Colonic mucosa (tissue), 4 donors: ENCODE measurements around the gene CCRL2. TPM values are rescaled to one million over a fixed set of nuclear protein-coding genes. Genes with fewer than 3 reads are reported as not detected.
"Not testable (repeated sequence)": the region's sequence is repeated elsewhere in the genome, so short reads cannot be mapped to it uniquely, and the experiment has no call there.

Source experiments
- DNase-seq: peaks from one replicate; pipeline ENCODE4 v3.0.0-alpha.2; 2020
- H3K27ac ChIP-seq: fragments of 200-600 bp; one replicate; pipeline ENCODE4 v1.8.0; 2021
- H3K27me3 ChIP-seq: fragments of 200-600 bp; one replicate; pipeline ENCODE4 v1.8.0; 2021
- H3K36me3 ChIP-seq: fragments of 200-600 bp; one replicate; pipeline ENCODE4 v1.8.0; 2021
- H3K4me1 ChIP-seq: fragments of 200-600 bp; one replicate; pipeline ENCODE4 v1.8.0; 2021; ENCODE audit warnings: mild to moderate bottlenecking
- H3K4me3 ChIP-seq: fragments of 200-600 bp; one replicate; pipeline ENCODE4 v1.8.0; 2021
- H3K9ac ChIP-seq, 2 donors: one replicate each; pipeline ENCODE4 v1.7.0; 2013; ENCODE audit warnings: control low read depth in 2 of 2, low read depth in 2 of 2, low read length in 2 of 2
- H3K9me3 ChIP-seq: fragments of 200-600 bp; one replicate; pipeline ENCODE4 v1.8.0; 2021
- intact Hi-C: fragments of 100-400 bp; cut with DNase I; formaldehyde crosslinking; loops from one replicate; pipeline ENCODE4 v1.14.1; 2022
- total RNA-seq, 2 donors: library from RNA; stranded (reverse); fragmentation: NEBNext Ultra II Directional in 1 of 2; extraction: Animal tissue kit (Norgen Biotek cat#: 25700) in 1 of 2; gene quantifications; one replicate each; pipeline ENCODE4 v1.2.1, GENCODE V29; 2021
- TF ChIP-seq, protein P1 (sequence below): fragments of 200-600 bp; IDR thresholded peaks from one replicate; pipeline ENCODE4 v1.8.0; 2022; ENCODE audit warnings: antibody characterized with exemption, mild to moderate bottlenecking
- donor health status: healthy.
- donor health status: DM: no; HTN: no; CAD: no.
- donor health status: DM: no; HTN: no; CAD: no.

Gene CCRL2
- total RNA-seq, 2 donors from 2014 or later: 10.9 to 17.6 TPM

DNA sequence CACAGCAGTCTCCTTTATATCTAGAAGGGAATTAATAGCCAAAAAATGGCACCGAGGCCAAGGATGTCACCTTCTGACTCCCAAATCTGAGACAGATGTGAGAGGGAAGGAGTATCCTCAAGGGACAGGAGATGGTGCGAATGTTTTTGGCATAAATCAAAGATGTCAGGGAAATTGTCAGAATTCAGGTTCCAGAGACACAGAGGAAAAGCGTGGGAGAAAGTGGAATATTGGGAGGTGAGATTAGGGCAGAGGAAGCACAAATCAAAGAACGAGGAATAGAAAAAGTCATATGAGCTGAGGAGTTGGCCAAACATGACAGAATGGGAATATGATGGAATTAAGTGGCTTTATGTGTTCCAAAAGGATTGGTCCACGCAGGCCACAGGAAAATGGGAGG is 6.2 kb upstream of the CCRL2 start:
- no peak overlapping the region for H3K9ac ChIP-seq
- TF ChIP-seq, protein P1, sequence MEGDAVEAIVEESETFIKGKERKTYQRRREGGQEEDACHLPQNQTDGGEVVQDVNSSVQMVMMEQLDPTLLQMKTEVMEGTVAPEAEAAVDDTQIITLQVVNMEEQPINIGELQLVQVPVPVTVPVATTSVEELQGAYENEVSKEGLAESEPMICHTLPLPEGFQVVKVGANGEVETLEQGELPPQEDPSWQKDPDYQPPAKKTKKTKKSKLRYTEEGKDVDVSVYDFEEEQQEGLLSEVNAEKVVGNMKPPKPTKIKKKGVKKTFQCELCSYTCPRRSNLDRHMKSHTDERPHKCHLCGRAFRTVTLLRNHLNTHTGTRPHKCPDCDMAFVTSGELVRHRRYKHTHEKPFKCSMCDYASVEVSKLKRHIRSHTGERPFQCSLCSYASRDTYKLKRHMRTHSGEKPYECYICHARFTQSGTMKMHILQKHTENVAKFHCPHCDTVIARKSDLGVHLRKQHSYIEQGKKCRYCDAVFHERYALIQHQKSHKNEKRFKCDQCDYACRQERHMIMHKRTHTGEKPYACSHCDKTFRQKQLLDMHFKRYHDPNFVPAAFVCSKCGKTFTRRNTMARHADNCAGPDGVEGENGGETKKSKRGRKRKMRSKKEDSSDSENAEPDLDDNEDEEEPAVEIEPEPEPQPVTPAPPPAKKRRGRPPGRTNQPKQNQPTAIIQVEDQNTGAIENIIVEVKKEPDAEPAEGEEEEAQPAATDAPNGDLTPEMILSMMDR: no peak
- H3K27me3 ChIP-seq: no peaks in the 10 kb centered on the region
- intact Hi-C loops: no loop called here
- no peaks in the 10 kb centered on the region for H3K36me3 ChIP-seq
- H3K4me3 ChIP-seq: no peak overlapping the region
- no peaks in the 10 kb centered on the region for H3K9me3 ChIP-seq
- no peak for DNase-seq
- no peak overlapping the region for H3K27ac ChIP-seq
- no peaks in the 10 kb centered on the region for H3K4me1 ChIP-seq

DNA sequence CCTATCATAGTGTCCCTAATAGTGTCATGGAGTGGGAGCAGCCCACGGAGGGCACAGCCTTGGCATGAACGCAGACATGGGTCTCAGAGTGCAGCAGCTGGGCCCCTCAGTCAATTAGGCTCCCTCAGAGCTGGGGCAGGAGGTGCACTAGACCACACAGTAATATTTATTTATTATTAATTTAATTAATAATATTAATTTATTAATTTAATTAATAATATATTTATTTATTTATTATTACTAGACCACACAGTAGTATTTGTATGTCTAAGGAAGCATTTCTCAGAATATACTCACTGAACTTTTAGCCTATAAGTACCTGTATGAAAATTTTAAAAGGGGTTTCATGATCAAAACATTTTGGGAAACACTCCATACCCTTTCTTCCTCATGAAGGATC is 5.5 kb upstream of the CCRL2 start:
- intact Hi-C loops: no loop called here
- Histone ChIP-seq H3K4me1 (peaks cover 2% of the 10 kb centered on the region), H3K9ac (no peak overlapping the region), H3K4me3 (no peak overlapping the region), H3K36me3 (no peaks in the 10 kb centered on the region), H3K9me3 (no peaks in the 10 kb centered on the region), H3K27ac (no peak overlapping the region), H3K27me3 (no peaks in the 10 kb centered on the region)
- DNase-seq: no peak
- TF ChIP-seq, protein P1: no peak

DNA sequence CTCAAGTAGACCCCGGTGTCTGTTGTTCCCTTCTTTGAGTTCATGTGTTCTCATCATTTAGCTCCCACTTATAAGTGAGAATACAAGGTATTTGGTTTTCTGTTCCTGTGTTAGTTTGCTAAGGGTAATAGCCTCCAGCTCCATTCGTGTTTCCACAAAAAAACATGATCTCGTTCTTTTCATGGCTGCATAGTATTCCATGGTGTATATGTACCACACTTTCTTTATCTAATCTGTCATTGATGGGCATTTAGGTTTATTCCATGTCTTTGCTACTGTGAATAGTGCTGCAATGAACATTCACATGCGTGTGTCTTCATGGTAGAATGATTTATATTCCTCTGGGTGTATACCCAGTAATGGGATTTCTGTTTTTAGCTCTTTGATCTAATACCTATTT is 4.2 kb upstream of the CCRL2 start:
- H3K4me3 ChIP-seq, H3K36me3 ChIP-seq, H3K27me3 ChIP-seq, intact Hi-C loops, H3K9ac ChIP-seq, H3K4me1 ChIP-seq, DNase-seq, H3K9me3 ChIP-seq, H3K27ac ChIP-seq: not testable (repeated sequence)

DNA sequence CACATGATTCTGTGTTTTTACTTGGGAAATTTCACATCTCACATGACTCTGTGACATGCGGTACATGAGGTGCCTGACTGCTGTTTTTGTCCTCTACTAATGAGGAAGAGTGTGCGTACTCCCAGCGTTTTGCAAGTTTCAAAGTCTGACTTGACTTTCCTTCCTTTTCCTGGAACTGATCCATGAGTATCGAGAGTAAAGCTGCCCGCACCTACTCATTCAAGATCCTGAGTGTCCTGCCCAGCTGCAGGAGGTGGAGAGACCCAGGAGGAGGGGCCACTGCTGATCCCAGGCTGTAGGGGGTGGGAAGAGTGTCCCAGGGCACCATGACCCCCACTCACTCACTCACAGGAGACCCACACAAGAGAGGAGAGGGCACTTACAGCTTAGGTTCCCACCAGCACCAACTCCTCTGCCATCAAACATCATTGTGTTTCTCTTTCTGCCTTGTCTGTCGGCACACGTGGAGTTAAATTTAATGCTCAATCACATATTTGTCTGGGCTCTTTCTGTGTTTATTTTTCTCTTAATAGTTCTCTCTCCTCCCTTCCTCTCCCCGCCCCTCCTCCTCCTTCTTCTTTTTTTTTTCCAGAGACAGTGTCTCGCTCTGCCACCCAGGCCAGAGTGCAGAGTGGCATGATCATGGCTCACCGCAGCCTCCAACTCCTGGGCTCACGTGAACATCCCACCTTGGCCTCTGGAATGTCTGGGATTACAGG is 1.6 kb upstream of the CCRL2 start:
- no peaks in the 10 kb centered on the region for H3K9me3 ChIP-seq
- peak overlapping the region; percentile 88 for H3K27ac ChIP-seq
- peak overlapping the region in 1 of 2 donors; percentile 82 for H3K9ac ChIP-seq
- TF ChIP-seq, protein P1: no peak
- H3K4me3 ChIP-seq: peak overlapping the region; percentile 10
- DNase-seq: peak; percentile 82
- peaks cover 3% of the 10 kb centered on the region for H3K4me1 ChIP-seq
- no peaks in the 10 kb centered on the region for H3K27me3 ChIP-seq
- intact Hi-C loops: no loop called here
- H3K36me3 ChIP-seq: no peaks in the 10 kb centered on the region

DNA sequence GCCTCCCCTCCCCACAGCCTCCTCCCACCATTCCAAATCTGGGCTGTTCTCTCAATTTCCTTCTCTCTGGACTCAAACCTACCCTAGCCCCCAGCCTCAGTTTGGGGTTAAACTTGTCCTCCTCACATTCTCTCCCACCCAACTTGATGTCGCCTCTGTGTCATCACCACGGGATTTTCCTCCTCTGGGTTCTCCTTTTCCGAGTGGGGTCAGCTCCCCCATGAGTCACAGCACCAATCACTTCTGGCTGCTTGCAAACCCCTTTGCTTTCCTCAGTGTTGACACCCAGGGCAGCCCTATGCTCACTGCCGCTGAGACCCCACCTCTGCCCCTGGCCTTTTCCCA is 644 bp upstream of the CCRL2 start:
- Histone ChIP-seq H3K9me3 (no peaks in the 10 kb centered on the region), H3K36me3 (no peaks in the 10 kb centered on the region), H3K9ac (peak overlapping the region; percentile 38 to 82), H3K4me1 (peaks cover 3% of the 10 kb centered on the region), H3K27me3 (no peaks in the 10 kb centered on the region), H3K27ac (peak overlapping the region; percentile 88), H3K4me3 (no peak overlapping the region)
- DNase-seq: no peak
- TF ChIP-seq, protein P1: no peak
- intact Hi-C loops: no loop called here

DNA sequence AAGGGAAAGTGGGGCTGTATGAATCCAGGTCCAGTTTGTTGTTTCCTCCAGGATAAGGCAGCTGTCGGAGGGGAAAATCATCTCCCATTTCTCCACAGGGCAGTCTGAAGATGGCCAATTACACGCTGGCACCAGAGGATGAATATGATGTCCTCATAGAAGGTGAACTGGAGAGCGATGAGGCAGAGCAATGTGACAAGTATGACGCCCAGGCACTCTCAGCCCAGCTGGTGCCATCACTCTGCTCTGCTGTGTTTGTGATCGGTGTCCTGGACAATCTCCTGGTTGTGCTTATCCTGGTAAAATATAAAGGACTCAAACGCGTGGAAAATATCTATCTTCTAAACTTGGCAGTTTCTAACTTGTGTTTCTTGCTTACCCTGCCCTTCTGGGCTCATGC is 911 bp downstream of the CCRL2 start:
- Histone ChIP-seq H3K9me3 (no peaks in the 10 kb centered on the region), H3K27me3 (no peaks in the 10 kb centered on the region), H3K4me3 (peak overlapping the region; percentile 30), H3K36me3 (no peaks in the 10 kb centered on the region), H3K4me1 (peaks cover 3% of the 10 kb centered on the region), H3K9ac (peak overlapping the region in 1 of 2 donors; percentile 82), H3K27ac (peak overlapping the region; percentile 88)
- TF ChIP-seq, protein P1: no peak
- intact Hi-C loops: no loop called here
- no peak for DNase-seq
